Activated T-helper 1 cell treated with anti-CD3 and anti-CD28 coated beads, Interleukin-2, amount 50 U/mL, for 16 hours (primary cell): Measurements from ENCODE around the gene TSNAXIP1.
A peak's percentile ranks its signal among the peaks of the same experiment; 100 is the strongest.
"Not testable (repeated sequence)": the region's sequence is repeated elsewhere in the genome, so short reads cannot be mapped to it uniquely, and the experiment has no call there.

ENCODE experiments used
- DNase-seq, 2 donors: peaks; one replicate each; pipeline ENCODE4 v3.0.0-alpha.2; 2020; ENCODE audit warnings: low read depth in 1 of 2, low spot score in 1 of 2

Gene TSNAXIP1

GRCh38 chr16:67858500-67858899 is 51.8 kb downstream of the TSNAXIP1 start:
- no peak for DNase-seq

- DNase-seq = no peak
These were observed 54.1 kb downstream of the TSNAXIP1 start for GRCh38 chr16:67860589-67861398.

DNA sequence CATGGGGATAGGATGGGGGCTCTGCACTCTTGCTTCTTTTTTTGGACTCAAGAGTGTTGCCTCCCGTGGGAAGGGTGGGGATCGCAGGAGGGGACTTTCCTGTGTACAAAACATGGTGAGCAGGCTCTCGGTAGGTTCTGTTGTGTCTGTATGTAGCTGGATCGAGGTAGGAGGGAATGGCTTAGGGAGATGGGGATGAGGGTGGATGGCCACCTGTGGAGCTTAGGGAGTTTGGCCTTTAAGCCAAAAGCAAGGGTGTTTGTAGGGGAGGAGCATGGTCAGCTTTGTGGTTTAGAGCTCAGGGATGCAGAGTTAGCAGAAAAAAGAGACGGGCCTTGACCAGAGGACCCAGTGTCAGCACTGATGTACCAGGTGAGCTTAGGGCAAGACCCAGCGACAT is 55.2 kb downstream of the TSNAXIP1 start:
- DNase-seq = no peak

- no peak for DNase-seq
These were observed 56.2 kb downstream of the TSNAXIP1 start for GRCh38 chr16:67862623-67863583.

DNA sequence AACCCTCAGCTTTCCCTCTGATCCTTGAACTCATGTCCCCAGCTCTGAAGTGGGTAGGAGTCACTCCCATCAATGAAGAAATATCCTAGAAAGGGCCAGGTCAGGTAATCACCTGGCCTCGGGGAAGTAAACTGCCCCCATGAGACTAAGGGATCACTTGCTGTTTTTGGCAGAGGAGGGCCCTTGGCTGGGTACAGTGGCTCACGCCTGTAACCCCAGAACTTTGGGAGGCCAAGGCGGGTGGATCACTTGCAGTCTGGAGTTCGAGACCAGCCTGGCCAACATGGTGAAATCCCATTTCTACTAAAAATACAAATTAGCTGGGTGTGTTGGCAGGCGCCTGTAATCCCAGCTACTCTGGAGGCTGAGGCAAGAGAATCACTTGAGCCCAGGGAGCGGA is 57.4 kb downstream of the TSNAXIP1 start:
- not testable (repeated sequence) for DNase-seq

- DNase-seq = no peak
These were observed 57.9 kb downstream of the TSNAXIP1 start for GRCh38 chr16:67864594-67864993.

- no peak for DNase-seq
These were observed 58.6 kb downstream of the TSNAXIP1 start for GRCh38 chr16:67865318-67865717.

GRCh38 chr16:67868290-67868689 is 61.6 kb downstream of the TSNAXIP1 start:
- DNase-seq = no peak

DNA sequence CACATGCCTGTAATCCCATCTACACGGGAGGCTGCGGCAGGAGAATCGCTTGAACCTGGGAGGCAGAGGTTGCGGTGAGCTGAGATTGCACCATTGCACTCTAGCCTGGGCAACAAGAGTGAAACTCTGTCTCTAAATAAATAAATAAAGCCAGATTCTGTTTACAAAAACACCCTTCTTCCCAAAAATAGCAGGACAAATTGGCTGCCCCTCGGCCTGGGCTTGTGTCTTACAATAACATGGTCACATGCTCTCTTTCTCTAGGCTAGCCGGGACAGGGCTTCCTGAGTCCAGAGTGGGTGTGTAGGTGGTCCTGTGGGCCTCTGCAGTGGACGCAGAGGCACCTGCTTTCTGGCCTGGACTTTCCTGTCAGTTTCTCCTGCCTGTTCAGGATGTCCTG is 63.0 kb downstream of the TSNAXIP1 start:
- no peak for DNase-seq

DNA sequence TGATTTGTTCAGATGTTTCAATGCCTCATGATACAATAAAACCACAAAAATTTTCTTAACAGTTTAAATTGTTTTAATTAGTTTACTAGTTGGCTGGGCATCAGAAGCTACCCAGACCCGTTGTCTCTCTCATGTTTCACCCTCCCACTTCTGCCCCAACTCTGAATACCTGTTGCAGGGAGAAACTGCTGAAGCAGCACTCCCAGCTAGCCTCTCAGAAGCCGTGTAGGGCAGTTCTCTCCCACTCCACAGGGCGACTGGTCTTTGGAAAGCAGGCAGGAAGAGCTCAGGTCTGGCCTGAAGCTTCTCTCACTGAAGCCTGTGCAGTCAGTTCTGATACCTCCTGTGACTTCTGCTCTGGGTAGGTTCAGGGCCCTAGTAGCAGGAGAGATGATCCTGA is 64.6 kb downstream of the TSNAXIP1 start:
- no peak for DNase-seq

DNA sequence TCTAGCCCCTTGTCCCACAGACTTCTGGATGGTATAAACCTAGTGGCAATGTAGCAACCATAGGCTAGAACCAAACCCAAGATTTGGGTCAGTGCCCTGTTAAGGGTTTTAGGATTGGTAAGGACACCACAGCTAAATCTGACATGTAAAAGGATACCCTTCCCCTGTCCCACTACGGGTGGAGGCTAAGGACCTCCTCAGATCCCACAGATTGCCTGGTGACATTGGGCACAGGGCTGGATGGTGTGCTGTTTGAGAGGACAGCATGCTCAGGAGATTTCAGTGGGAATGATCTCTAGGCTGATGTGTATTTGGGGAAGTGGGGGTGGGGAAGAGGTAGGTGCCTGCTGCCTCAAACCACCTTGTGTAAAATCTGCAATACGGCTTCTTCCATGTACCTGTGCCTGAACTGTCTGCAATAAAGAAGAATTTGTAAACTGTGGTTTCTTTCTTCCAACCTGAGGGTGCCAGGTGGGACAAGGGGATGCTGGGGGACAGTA is 65.5 kb downstream of the TSNAXIP1 start:
- no peak for DNase-seq

GRCh38 chr16:67872631-67873434 is 66.1 kb downstream of the TSNAXIP1 start, which contains the start of gene EDC4:
TSS of gene EDC4 (plus strand) at chr16:67873052. CDS start at chr16:67873262, 210 bp downstream.
- DNase-seq = peak; percentile 73 to 86

DNA sequence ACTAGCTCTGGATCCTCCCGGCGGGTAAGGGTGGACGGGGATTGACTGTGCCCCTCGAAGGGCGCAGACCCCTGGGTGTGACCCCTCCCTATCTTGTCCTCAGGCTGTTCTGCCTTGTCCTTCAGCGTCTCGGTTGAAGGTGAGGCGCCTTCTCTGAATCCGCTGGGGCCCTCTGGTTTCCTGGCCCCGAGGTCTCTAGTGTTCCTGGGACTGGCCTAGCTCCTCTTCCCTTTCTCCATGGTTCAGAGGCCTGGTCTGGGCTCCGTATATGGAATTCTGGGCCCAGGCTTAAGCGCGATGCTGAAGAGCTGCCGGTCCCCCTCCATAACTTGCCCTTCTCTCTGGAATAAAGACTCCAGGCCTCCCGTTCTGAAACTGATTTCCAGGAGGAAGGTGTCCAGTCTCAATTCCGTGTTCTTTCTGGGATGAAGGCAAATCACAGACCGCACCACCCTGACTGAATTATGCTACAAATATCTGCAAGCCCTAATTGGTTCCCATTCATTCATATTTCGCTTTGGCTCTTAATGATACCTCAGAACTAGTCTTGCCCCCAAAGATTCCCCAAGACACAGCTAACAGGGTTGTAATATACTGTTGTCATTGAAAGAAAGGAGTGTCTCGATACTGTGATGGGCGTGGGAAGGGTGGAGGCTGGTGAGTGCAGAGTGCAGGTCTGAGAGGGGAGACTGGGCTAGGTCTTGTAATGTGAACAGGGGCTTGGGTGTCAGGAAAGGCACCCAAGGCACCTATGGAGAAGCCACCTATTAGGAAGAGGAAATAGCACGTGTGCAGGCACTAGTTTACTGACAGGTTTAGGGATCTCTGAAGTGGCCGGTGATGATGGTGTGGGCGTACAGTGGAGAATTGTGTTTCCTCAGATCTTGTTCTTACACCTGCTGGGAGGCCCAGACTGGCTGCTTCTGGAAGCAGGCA is 67.0 kb downstream of the TSNAXIP1 start:
- no peak for DNase-seq

DNA sequence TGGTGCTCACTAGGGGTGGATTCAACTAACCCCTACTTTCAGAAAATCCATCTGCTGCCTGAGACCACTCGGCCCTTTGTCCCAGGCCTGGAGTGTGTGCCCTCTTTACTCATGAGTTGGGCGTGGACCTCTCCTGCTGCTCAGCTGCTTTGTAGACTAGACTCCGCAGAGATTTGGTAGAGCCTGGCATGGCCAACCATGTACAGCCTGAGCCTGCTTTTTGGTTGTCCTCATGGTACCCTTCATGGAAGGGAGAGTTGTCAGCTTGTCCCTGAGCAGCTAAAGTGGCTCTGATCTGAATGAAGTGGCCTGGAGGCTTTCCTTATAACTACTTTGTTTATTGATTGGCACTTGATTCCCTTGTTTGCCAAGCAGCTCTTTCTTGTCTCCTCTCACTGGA is 67.7 kb downstream of the TSNAXIP1 start:
- no peak for DNase-seq

GRCh38 chr16:67877064-67877463 is 70.4 kb downstream of the TSNAXIP1 start:
- no peak for DNase-seq
